GM12872 (cell line): Measurements from ENCODE around the gene RPL9.

Source experiments
- TF ChIP-seq, protein P1 (sequence below): IDR thresholded peaks from 3 replicates; pipeline ENCODE4 v1.5.1; 2011; ENCODE audit warnings: low read depth, mild to moderate bottlenecking, low read length, moderate library complexity; ENCODE audit not compliant: insufficient read depth

Gene RPL9

DNA sequence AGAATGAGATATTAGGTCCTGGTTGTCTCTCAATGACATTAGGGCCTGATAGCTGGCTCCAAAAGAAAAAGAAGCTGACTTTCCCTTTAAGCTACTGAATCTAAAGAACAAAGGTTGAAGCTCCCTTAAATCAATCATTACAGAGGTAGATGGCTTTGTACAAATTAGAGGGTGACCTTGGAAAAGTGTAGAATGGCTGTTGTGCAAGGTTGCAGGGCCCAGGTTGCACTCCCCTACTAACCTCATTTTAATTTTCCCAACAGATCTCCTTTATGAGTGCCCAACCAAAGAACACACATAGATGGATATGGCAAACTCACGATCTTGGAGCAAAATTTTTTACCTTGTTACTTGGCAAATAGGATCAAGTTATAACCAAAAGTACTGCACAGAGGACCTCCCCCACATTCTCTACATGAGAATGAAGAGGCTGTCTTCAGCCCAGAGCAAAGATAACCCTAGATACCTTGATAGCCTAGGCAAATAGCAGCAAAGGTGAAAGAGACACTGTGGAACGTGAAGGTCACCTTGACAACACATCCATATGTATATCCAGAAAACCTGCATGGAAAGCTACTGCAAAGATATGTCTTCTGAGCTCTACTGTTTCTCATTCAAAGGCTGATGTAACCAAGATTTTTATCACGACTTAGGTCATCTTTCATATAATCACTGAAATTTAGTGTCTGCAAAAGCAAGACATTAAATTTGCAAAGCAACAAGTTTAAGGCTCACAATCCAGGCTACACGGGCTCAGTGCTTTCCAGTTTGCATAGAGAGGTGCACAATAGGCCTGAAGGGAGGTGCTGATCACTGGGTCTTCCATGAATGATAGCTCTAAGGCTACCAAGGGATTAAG, 29.0 kb downstream of the RPL9 start:
- TF ChIP-seq, protein P1, sequence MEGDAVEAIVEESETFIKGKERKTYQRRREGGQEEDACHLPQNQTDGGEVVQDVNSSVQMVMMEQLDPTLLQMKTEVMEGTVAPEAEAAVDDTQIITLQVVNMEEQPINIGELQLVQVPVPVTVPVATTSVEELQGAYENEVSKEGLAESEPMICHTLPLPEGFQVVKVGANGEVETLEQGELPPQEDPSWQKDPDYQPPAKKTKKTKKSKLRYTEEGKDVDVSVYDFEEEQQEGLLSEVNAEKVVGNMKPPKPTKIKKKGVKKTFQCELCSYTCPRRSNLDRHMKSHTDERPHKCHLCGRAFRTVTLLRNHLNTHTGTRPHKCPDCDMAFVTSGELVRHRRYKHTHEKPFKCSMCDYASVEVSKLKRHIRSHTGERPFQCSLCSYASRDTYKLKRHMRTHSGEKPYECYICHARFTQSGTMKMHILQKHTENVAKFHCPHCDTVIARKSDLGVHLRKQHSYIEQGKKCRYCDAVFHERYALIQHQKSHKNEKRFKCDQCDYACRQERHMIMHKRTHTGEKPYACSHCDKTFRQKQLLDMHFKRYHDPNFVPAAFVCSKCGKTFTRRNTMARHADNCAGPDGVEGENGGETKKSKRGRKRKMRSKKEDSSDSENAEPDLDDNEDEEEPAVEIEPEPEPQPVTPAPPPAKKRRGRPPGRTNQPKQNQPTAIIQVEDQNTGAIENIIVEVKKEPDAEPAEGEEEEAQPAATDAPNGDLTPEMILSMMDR = no peak

DNA sequence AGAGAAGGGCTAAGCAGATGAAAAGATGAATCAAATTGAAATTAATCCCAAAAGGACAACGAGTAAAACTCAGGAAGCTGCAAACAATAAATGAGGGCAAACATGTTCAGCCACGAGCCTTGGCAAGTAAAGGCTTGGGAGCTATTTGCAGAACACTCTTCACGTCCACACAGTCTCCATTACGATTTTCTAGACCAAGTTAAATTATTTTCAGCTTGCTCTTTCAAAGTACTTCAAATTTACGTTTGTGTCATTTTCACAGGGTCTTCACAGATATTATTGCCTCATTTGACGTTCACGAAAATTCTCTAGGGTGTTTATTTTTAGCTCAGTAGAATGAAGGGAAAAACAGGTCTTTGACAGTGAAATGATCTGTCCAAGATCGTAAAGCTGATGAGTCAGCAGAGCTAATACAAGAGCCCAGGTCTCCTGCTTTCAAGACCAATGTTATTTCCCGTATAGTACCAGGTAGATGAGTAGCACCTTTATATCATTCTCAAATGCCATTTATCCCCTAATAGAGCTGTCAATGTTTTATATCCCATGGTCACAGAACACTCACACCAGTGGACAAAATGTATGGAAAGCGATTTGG, 31.1 kb downstream of the RPL9 start:
- TF ChIP-seq, protein P1 = no peak

DNA sequence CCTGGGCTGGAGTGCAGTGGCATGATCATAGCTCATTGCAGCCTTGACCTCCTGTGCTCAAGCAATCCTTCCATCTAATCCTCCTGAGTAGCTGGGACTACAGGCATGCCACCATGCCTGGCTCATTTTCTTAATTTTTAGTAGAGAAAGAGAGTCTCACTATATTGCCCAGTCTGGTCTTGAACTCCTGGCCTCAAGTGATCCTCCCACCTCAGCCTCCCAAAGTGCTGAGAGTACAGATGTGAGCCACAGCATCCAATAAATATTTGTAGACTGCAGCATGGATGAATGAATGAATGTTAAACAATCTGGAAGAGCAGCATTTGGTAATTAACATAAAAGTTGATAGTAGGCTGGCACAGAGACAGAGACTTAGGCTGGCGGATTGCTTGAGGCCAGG, 32.0 kb downstream of the RPL9 start:
- TF ChIP-seq, protein P1 = no peak

DNA sequence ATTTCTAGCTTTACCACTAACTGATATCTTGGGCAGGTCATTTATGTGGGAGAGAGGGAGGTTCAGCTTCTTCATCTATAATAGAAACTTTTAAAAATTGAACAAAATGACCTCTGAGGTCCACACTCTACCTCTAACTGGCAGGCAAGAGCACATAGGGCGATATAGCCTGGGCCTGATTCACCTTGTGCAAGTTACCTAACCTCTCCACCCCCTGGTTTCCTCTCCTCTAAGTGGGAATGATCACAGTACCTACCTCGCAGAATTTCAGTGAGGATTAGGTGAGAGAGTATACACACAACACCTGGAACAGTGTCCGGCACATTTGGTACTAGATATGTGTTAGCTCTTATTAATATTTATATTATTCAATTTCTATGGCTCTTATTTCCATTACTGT, 36.5 kb downstream of the RPL9 start:
- TF ChIP-seq, protein P1 = no peak

DNA sequence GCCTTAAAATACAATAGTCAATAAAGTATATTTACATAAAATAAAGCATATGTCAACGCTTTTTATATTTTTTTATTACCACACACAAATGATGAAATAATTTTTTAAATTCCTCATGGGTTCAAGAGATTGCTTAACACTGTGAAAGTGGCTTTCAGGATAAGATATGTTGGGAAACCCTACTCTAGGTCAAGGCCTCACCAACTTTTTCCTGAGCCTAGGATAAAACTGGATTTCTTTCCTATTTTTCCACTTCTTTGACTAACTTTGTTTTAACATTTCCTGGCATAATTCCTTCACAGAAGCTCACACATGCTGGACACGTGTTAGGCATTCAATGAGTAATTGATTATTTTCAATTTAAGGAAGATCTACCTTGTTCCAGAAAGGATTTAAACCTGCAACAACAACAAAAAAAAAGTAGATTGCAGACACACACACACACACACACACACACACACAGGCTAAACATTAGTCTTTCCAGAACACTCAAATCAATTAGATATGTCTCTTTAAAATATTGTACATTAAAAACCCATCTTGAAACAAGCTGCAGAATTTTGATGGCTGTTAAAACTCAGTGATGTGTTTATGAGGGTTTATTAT, 42.9 kb downstream of the RPL9 start:
- TF ChIP-seq, protein P1 = no peak

DNA sequence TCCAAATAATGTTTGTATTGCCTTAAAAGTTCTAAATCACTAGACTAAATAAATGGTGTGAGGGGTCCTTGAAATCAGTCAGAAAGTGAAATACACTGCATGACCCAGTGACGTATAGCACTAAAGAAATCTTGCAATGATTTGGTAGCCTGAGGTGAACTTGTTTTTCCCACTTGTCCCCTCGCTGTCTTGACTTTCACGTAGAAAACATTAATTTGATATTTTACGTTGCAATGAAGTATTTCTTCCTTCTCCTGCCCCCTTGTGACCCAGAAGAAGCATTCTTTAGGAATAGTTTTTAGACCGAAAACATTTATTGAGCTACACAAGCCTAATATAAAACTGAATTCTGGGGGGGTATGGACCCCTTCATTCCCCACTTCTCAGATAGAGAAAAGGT, 48.3 kb downstream of the RPL9 start:
- TF ChIP-seq, protein P1 = peak; percentile 8; the same call in 1 of the 3 replicates

DNA sequence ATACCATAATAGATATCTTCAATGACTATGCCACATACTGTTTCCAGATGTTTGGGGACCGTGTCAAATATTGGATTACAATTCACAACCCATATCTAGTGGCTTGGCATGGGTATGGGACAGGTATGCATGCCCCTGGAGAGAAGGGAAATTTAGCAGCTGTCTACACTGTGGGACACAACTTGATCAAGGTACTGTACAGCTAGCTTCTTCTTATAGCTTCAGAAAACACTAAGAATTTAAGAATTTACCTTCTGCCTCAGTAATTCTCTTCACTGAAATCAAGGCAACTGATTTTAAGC, 51.2 kb downstream of the RPL9 start:
- TF ChIP-seq, protein P1 = no peak
